Heart left ventricle (tissue), 16 donors: Measurements from ENCODE around the gene PLA2G4A. TPM values are rescaled to one million over a fixed set of nuclear protein-coding genes. Genes with fewer than 3 reads are reported as not detected.

Experiments
- ATAC-seq, 4 donors: fragments of 200-7000 bp; cut with Tn5 transposase; one replicate each; pipeline ENCODE4 v1.9.1; 2020 to 2022; ENCODE audit warnings: moderate library complexity in 4 of 4, mild to moderate bottlenecking in 3 of 4, moderate number of reproducible peaks in 1 of 4
- DNase-seq, 5 donors: peaks; one replicate each; pipeline ENCODE4 v3.0.0-alpha.2; 2020
- H3K27ac ChIP-seq, 12 donors: fragments of 200-600 bp; sonication (generic) in 4 of 12; one replicate each; pipeline versions ENCODE4 v1.5.0 to v1.8.0; 2016 to 2022; ENCODE audit warnings: mild to moderate bottlenecking in 2 of 12
- H3K27me3 ChIP-seq, 9 donors: fragments of 200-600 bp; sonication (generic) in 2 of 9; one replicate each; pipeline versions ENCODE4 v1.5.1 to v1.8.0; 2016 to 2022; ENCODE audit warnings: mild to moderate bottlenecking in 3 of 9
- H3K36me3 ChIP-seq, 9 donors: fragments of 200-600 bp; sonication (generic) in 2 of 9; one replicate each; pipeline versions ENCODE4 v1.5.0 to v1.8.0; 2018 to 2022; ENCODE audit warnings: mild to moderate bottlenecking in 2 of 9
- H3K4me1 ChIP-seq, 12 donors: fragments of 200-600 bp; sonication (generic) in 4 of 12; one replicate each; pipeline versions ENCODE4 v1.5.0 to v1.8.0; 2016 to 2022; ENCODE audit warnings: mild to moderate bottlenecking in 3 of 12
- H3K4me3 ChIP-seq, 12 donors: fragments of 200-600 bp; sonication (generic) in 4 of 12; one replicate each; pipeline versions ENCODE4 v1.5.0 to v1.8.0; 2017 to 2022; ENCODE audit warnings: mild to moderate bottlenecking in 9 of 12, moderate library complexity in 4 of 12
- H3K9me3 ChIP-seq, 12 donors: fragments of 200-600 bp; sonication (generic) in 4 of 12; one replicate each; pipeline versions ENCODE4 v1.5.0 to v1.8.0; 2016 to 2022; ENCODE audit warnings: mild to moderate bottlenecking in 1 of 12
- CTCF ChIP-seq, 12 donors: fragments of 200-600 bp; sonication (generic) in 4 of 12; IDR thresholded peaks; one replicate each; pipeline versions ENCODE4 v1.5.0 to v1.8.0; 2018 to 2022; ENCODE audit warnings: antibody characterized with exemption in 12 of 12, mild to moderate bottlenecking in 5 of 12
- POLR2A ChIP-seq, 2 donors: fragments of 450-650 bp; IDR thresholded peaks; one replicate each; pipeline ENCODE4 v1.6.1; 2017; ENCODE audit warnings: antibody characterized with exemption in 2 of 2, mild to moderate bottlenecking in 2 of 2, moderate library complexity in 2 of 2
- whole genome bisulfite sequencing, 4 donors: extraction: QIAGEN DNeasy Blood & Tissue Kit in 2 of 4; methylation state at CpG; one replicate each; pipeline versions ENCODE4 v1.1.5 to v1.1.7; 2013 to 2018; 5-methylcytosine and 5-hydroxymethylcytosine counted together
- intact Hi-C, 10 donors: fragments of 100-400 bp; cut with DNase I; formaldehyde crosslinking; loops; one replicate each; pipeline versions ENCODE4 v1.11.1 to v1.14.2; 2022
- polyA plus RNA-seq, 2 donors: library from polyadenylated mRNA; stranded (reverse); fragments of 200-250 nt; gene quantifications; one replicate each; pipeline ENCODE4 v1.2.3, GENCODE V29; 2013
- total RNA-seq, 9 donors: library from RNA; depleted of rRNA in 2 of 9; stranded (reverse); fragments of >200 nt in 2 of 9; fragmentation: NEBNext Ultra II Directional in 3 of 9; extraction: Animal tissue kit (Norgen Biotek cat#: 25700) in 3 of 9; gene quantifications; one replicate each; pipeline versions ENCODE4 v1.1.0 to v1.2.4, GENCODE V29; 2016 to 2023
- donor health status: ischemic (EF 13 %, LVEDD 7.1; RV severe dilation, severe dysfunction).
- donor health status: healthy with polysubstance abuse.
- donor health status: DM: no; HTN: yes; CAD: no.
- donor health status: DM: no; HTN: no; CAD: no.
- donor health status: ischemic (EF 25% LVEDD 6.9; RV normal size, moderate dysfunction).
- donor health status: ischemic (EF 25% LVEDD 5.7; RV mildly dilated, moderate dysfunction).
- donor health status: healthy.
- donor health status: DM: yes; HTN: yes; CAD: no.
- donor health status: ischemic (EF 35%, LVEDD 5.7; RV mildly dilated, moderate dysfunction).
- donor health status: nonischemic (EF 11% LVEDD 7.7; RV severe dilation, severe dysfunction).
- donor health status: DM: yes; HTN: yes; CAD: no.
- donor health status: PGD.
- donor health status: ischemic (EF 29% LVEDD 5.4; RV normal size, mild dysfunction).
- donor health status: nonischemic (EF 23%, LVEDD 6.1; RV moderate dilation, normal function).

PLA2G4A gene
- total and polyA plus RNA-seq, 11 donors = 0.91 to 5.8 (median 1.8) TPM

DNA sequence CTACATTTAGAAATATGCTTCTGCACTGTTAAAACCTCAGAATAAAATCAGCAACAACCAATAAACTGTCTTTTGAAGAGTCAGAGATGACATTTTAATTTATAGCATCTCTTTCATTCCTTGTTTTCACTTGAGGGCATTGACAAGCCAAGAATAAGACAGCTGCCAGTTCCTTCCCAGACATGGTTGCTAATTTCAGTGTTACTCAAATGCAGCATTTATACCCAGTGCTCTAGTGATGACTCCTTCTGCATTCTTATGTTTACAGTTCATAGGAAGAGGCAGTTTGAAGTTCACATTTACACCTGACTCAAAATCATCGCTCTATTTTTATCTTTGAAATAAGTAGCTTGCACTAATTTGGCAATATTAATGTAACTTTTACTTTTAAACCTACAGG is 44.9 kb downstream of the PLA2G4A start:
- H3K27ac ChIP-seq = no peak overlapping the region
- H3K4me3 ChIP-seq = no peak overlapping the region
- no peaks in the 10 kb centered on the region for H3K27me3 ChIP-seq
- no peaks in the 10 kb centered on the region for H3K36me3 ChIP-seq
- ATAC-seq (no peak), DNase-seq (no peak)
- TF ChIP-seq POLR2A (IDR thresholded peaks at IDR 0.05) (no peak), CTCF (IDR thresholded peaks at IDR 0.05) (no peak)
- H3K9me3 ChIP-seq = no peaks in the 10 kb centered on the region
- H3K4me1 ChIP-seq = no peaks in the 10 kb centered on the region
- 84 to 92% (median 86%) methylated on average over 1 of the region's 1 CpG for WGBS, 4 donors
- intact Hi-C loops = no loop called here

DNA sequence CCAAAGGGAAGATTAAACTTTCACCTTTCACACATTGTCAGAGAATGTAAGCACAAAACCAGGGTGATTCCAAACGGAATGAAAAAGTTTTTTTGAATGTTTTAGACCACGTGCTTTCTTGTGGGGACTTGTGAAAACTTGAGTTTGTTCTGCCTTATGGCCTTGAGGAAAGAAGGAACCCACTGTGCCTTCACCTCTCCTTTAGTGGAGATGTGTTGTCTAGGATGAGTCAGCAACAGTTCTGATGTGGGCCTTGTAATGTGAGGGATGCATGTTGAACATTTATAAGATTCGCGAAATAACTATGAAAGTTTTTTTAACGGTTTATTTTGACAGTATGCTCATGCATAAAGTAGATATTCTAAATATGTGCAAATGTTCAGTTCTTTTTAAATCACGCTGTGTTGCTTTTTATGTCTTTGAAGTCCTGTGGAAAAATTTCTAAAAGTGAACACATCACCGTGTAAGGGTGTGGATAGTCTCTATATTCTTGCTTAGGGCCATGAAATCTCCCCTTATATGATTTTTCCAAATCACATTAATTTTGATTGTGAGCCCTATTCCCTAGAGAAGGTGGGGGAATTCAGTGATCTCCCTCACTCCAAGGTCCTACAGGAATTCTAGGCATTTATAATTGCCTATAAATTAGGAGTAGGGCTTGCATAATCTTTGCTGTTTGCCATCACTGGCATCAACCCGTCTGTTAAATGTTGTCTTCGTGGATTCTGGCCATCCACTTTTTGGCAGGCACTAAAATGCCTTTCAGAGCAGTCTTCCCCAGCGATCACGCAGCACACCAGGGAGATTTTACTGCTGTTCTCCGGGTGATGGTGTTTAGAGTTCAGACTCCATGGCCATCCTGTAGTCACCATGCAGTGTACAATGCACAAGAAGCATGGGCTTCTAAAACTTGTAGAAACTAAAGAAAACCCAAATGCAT is 47.4 kb downstream of the PLA2G4A start:
- no peaks in the 10 kb centered on the region for H3K9me3 ChIP-seq
- no peak for DNase-seq
- no peak for ATAC-seq
- 82 to 86% (median 82%) methylated on average over 12 of the region's 12 CpGs for WGBS, 4 donors
- intact Hi-C loops = no loop called here
- no peaks in the 10 kb centered on the region for H3K27me3 ChIP-seq
- H3K27ac ChIP-seq = peak overlapping the region in 1 of 12 donors; percentile 66
- peaks cover 0 to 2% (median 0%) of the 10 kb centered on the region in 12 donors for H3K4me1 ChIP-seq
- H3K36me3 ChIP-seq = no peaks in the 10 kb centered on the region
- TF ChIP-seq POLR2A (IDR thresholded peaks at IDR 0.05) = no peak
- H3K4me3 ChIP-seq = no peak overlapping the region

DNA sequence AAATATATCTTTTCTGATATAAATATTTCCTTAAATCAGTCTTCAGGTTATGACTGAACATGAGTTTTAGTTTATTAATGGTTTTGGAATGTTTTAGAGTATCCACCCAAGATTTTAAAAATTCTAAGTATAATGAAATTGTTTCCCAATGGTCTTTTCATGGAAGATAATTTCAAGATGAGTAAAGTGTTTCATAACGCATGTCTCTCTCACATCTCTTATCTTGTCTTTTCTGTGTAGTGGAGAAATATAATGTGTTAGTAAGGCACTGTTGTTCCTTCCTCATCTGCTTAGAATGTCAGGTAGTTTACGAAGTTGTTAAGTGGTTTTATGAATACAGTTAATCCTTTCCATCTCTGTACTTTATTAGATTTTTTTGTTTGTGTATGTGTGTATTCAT is 49.6 kb downstream of the PLA2G4A start:
- H3K9me3 ChIP-seq = no peaks in the 10 kb centered on the region
- WGBS, 4 donors = 75 to 81% (median 77%) methylated on average over 2 of the region's 2 CpGs
- DNase-seq (no peak), ATAC-seq (no peak)
- H3K27me3 ChIP-seq = no peaks in the 10 kb centered on the region
- H3K36me3 ChIP-seq = no peaks in the 10 kb centered on the region
- peaks cover 0 to 4% (median 0%) of the 10 kb centered on the region in 12 donors for H3K4me1 ChIP-seq
- TF ChIP-seq POLR2A (IDR thresholded peaks at IDR 0.05) (no peak), CTCF (IDR thresholded peaks at IDR 0.05) (no peak)
- no peak overlapping the region for H3K4me3 ChIP-seq
- intact Hi-C loops = no loop called here
- peak overlapping the region in 1 of 12 donors; percentile 4 for H3K27ac ChIP-seq

DNA sequence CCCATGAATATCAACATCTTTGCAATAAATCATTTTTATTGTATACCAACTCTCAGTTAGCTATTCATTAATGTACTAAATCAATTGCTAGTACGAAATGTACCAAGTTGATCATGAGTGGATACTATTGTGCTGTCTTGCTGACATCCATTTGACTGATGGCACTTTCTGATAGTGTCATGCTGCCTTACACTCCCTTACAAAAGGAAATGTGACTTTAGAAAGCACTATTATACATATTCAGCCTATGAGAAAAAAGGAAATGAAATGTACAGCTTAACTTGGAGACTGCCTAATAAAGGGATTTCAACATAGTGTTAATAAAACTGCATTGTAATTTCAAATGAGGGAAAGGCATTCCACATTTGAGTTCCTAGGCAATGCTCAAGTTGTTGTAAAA is 52.2 kb downstream of the PLA2G4A start:
- no peak for TF ChIP-seq POLR2A (IDR thresholded peaks at IDR 0.05)
- TF ChIP-seq CTCF (IDR thresholded peaks at IDR 0.05) = no peak
- no peak for DNase-seq
- Histone ChIP-seq H3K27ac (peak overlapping the region in 1 of 12 donors; percentile 45), H3K4me1 (peaks cover 0 to 4% (median 0%) of the 10 kb centered on the region in 12 donors), H3K4me3 (no peak overlapping the region), H3K36me3 (no peaks in the 10 kb centered on the region), H3K27me3 (no peaks in the 10 kb centered on the region), H3K9me3 (peaks cover 0 to 13% (median 0%) of the 10 kb centered on the region in 12 donors)
- intact Hi-C loops = no loop called here
- 66 to 79% (median 76%) methylated on average over 1 of the region's 1 CpG for WGBS, 4 donors
- ATAC-seq = no peak
